Measurements from ENCODE around the gene HES1. TPM values are rescaled to one million over a fixed set of nuclear protein-coding genes. Genes with fewer than 3 reads are reported as not detected.

The HES1 gene
- total and polyA plus RNA-seq, 7 donors, result 17.4 to 47.4 (median 28.4) TPM

DNA sequence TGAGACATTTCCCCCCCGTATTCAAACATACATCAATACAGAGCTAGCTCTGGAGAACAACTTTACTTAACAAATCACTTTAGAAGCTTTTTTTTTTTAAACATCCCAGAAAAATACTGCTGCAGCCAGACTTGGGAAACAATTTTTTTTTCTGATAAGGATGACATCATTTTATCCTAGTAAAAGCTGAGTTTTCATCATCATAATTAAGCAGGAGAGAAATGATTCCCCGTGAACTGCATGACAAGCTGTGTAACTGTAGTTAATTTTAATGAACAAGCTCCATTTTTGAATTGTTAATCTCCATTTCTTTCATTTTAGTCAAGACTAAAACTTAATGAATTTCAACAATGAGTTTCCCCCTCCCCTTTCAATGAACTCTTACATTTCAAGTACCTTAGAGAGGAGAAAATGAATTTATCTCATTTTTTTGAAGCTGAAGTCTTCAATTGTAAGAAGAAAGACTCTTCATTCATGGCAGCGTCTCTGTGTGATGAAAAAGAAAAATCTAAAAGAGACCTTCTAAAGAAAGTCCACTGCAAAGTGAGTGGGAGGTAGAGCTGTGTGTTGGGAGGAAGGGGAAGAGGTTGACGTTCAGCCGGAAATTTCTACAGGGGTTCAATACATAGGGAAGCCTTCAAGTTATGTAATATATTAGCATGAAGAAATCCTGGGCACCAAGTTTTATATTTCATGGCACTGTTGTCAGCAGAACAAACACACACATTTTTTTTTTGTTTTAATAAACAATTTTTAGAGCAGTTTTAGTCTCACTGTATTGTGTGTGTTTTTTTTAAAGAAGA is 31.7 kb downstream of the HES1 start:
- Histone ChIP-seq H3K27me3 (no peaks in the 10 kb centered on the region), H3K9me3 (no peaks in the 10 kb centered on the region), H3K27ac (no peak overlapping the region), H3K4me1 (peaks cover 0 to 13% (median 12%) of the 10 kb centered on the region in 4 donors), H3K36me3 (no peaks in the 10 kb centered on the region), H3K4me3 (no peak overlapping the region)
- DNase-seq, result no peak
- 75 to 81% methylated on average over 5 of the region's 5 CpGs for WGBS, 2 donors
- intact Hi-C loops (cut with DNase I), result no loop called here
- TF ChIP-seq POLR2AphosphoS5 (IDR thresholded peaks at IDR 0.05), result no peak

DNA sequence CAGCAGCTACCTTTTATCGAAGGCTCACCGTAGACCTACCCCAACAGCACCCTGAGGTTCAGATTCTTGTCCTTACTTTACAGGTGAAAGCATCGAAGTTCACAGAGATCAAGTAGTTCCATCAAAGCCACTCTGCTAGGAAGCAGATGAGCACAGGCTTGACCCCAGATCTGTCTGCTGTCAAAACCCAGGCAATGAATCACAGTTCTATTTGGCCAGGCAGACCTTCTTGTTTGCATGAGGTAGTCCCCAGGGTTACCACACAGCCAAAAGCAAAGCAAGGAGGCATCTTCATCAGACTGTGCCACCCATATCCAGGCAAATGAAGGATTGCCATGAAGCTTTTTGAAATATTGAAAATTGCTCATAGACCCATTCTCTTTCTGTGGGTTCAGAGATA is 33.0 kb downstream of the HES1 start:
- no peak overlapping the region for H3K27ac ChIP-seq
- DNase-seq, result no peak
- TF ChIP-seq POLR2AphosphoS5 (IDR thresholded peaks at IDR 0.05), result no peak
- no peak for TF ChIP-seq EP300 (IDR thresholded peaks at IDR 0.05)
- TF ChIP-seq, protein P1, sequence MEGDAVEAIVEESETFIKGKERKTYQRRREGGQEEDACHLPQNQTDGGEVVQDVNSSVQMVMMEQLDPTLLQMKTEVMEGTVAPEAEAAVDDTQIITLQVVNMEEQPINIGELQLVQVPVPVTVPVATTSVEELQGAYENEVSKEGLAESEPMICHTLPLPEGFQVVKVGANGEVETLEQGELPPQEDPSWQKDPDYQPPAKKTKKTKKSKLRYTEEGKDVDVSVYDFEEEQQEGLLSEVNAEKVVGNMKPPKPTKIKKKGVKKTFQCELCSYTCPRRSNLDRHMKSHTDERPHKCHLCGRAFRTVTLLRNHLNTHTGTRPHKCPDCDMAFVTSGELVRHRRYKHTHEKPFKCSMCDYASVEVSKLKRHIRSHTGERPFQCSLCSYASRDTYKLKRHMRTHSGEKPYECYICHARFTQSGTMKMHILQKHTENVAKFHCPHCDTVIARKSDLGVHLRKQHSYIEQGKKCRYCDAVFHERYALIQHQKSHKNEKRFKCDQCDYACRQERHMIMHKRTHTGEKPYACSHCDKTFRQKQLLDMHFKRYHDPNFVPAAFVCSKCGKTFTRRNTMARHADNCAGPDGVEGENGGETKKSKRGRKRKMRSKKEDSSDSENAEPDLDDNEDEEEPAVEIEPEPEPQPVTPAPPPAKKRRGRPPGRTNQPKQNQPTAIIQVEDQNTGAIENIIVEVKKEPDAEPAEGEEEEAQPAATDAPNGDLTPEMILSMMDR (IDR thresholded peaks at IDR 0.05), result no peak

DNA sequence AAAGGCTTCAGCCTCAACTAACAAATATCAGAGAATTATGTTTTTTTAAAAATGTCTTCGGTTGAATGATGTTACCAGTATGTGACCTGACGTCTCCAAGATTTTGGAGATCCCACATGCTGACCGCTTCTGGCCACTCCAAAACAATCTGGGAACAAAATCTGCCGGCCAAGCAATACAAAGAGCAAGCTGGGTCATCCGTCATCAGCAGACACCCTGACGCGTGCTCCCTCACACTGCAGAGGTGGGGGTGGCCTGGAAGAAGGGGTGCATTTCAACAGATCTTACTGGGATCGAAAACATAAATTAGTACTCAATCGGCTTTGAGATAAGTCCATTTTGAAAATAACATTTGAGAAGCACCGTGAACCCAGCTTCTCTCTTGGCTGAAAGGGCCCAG is 33.6 kb downstream of the HES1 start:
- H3K4me3 ChIP-seq, result no peak overlapping the region
- 86 to 91% methylated on average over 10 of the region's 10 CpGs for WGBS, 2 donors
- no peaks in the 10 kb centered on the region for H3K27me3 ChIP-seq

More for the DNA sequence above, 33.0 kb downstream of the HES1 start:
- 93% methylated on average over 3 of the region's 3 CpGs for WGBS, 2 donors
- no peak overlapping the region for H3K4me3 ChIP-seq
- H3K9me3 ChIP-seq, result no peaks in the 10 kb centered on the region
- H3K4me1 ChIP-seq, result peaks cover 0 to 13% (median 12%) of the 10 kb centered on the region in 4 donors
- H3K36me3 ChIP-seq, result no peaks in the 10 kb centered on the region
- no peaks in the 10 kb centered on the region for H3K27me3 ChIP-seq
- intact Hi-C loops (cut with DNase I), result no loop called here

DNA sequence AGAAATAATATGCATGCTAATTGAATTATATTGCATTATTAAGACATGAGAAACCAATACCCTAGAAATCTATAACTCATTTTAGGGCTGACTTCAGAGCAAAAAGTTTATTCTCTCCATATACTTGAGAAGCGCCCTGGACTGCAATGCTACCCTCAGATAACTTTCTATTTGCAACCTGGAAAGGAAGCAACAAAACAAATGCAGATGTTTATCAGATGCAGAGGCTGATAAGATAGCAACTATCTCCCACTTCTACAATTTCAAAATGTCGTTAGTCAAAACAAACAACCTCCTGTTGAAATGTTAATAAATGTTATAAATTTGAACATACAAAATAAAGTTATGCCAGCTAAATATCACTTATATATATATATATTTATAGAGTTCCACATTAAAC is 34.8 kb downstream of the HES1 start:
- DNase-seq, result no peak
- H3K4me3 ChIP-seq, result no peak overlapping the region
- H3K4me1 ChIP-seq, result peaks cover 0 to 13% (median 12%) of the 10 kb centered on the region in 4 donors
- no peaks in the 10 kb centered on the region for H3K36me3 ChIP-seq
- TF ChIP-seq POLR2AphosphoS5 (IDR thresholded peaks at IDR 0.05) (no peak), EP300 (IDR thresholded peaks at IDR 0.05) (no peak), POLR2A (IDR thresholded peaks at IDR 0.05) (no peak)
- TF ChIP-seq, protein P1 (IDR thresholded peaks at IDR 0.05), result no peak
- intact Hi-C loops (cut with DNase I), result no loop called here
- no peaks in the 10 kb centered on the region for H3K9me3 ChIP-seq
- H3K27me3 ChIP-seq, result no peaks in the 10 kb centered on the region
- 59 to 63% methylated on average over 2 of the region's 2 CpGs for WGBS, 2 donors
- H3K27ac ChIP-seq, result no peak overlapping the region

More for the DNA sequence above, 33.6 kb downstream of the HES1 start:
- H3K4me1 ChIP-seq, result peaks cover 0 to 13% (median 12%) of the 10 kb centered on the region in 4 donors
- H3K36me3 ChIP-seq, result no peaks in the 10 kb centered on the region
- DNase-seq, result no peak
- TF ChIP-seq POLR2A (IDR thresholded peaks at IDR 0.05) (no peak), EP300 (IDR thresholded peaks at IDR 0.05) (no peak), POLR2AphosphoS5 (IDR thresholded peaks at IDR 0.05) (no peak)
- TF ChIP-seq, protein P1 (IDR thresholded peaks at IDR 0.05), result no peak
- H3K9me3 ChIP-seq, result no peaks in the 10 kb centered on the region
- intact Hi-C loops (cut with DNase I), result no loop called here
- no peak overlapping the region for H3K27ac ChIP-seq

DNA sequence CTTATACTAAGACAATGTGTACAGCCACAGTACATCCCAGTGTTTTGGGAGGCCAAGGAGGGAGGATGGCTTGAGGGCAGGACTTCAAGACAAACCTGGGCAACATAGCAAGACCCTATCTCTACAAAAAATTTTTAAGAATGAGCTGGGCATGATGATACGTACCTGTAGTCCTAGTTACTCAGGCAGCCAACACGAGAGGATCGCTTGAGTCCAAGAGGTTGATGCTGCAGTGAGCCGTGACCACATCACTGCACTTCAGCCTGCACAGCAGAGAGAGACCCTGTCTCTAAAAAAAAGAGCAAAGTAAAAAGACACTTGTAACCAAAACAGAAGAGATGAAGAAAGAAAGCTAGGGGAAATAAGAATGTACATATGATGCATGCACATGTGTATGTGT is 38.5 kb downstream of the HES1 start:
- 91 to 96% methylated on average over 4 of the region's 4 CpGs for WGBS, 2 donors
- no peaks in the 10 kb centered on the region for H3K27me3 ChIP-seq
- no peak for DNase-seq
- intact Hi-C loops (cut with DNase I), result no loop called here
- H3K9me3 ChIP-seq, result no peaks in the 10 kb centered on the region
- no peak overlapping the region for H3K27ac ChIP-seq
- no peak overlapping the region for H3K4me3 ChIP-seq
- no peaks in the 10 kb centered on the region for H3K4me1 ChIP-seq
- H3K36me3 ChIP-seq, result no peaks in the 10 kb centered on the region
- TF ChIP-seq, protein P1 (IDR thresholded peaks at IDR 0.05), result no peak

Data from sigmoid colon (tissue), 7 donors.